C4-2B (cell line): ENCODE measurements around the gene GKN2.

Source experiments
- ZFX ChIP-seq: fragments of 450-650 bp; IDR thresholded peaks from 2 replicates; pipeline ENCODE4 v1.6.1; 2017
- TF ChIP-seq, protein P1 (sequence below): fragments of 450-650 bp; conservative IDR thresholded peaks from 2 replicates; pipeline ENCODE4 v1.5.1; 2017; ENCODE audit warnings: mild to moderate bottlenecking

DNA sequence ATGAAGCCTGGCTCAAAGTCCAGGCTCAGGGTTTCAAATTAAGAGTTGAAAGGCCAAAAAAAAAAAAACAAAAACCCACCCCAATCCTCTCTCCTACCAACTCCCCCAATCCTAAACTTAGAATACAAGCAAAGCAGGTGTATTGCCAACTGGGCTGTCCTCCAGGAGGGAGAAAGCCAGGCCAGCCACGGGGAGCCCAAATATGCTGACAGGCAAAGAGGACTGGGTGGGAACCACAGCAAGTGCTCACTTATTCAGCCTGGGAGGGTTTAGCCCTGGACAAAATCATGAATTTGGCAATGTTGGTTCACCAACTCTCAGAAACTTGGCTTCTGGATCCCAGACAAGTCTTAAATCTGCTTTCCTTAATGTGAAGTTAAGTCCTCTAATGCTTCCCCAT, 36.5 kb downstream of the GKN2 start:
- TF ChIP-seq, protein P1, sequence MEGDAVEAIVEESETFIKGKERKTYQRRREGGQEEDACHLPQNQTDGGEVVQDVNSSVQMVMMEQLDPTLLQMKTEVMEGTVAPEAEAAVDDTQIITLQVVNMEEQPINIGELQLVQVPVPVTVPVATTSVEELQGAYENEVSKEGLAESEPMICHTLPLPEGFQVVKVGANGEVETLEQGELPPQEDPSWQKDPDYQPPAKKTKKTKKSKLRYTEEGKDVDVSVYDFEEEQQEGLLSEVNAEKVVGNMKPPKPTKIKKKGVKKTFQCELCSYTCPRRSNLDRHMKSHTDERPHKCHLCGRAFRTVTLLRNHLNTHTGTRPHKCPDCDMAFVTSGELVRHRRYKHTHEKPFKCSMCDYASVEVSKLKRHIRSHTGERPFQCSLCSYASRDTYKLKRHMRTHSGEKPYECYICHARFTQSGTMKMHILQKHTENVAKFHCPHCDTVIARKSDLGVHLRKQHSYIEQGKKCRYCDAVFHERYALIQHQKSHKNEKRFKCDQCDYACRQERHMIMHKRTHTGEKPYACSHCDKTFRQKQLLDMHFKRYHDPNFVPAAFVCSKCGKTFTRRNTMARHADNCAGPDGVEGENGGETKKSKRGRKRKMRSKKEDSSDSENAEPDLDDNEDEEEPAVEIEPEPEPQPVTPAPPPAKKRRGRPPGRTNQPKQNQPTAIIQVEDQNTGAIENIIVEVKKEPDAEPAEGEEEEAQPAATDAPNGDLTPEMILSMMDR = no peak
- TF ChIP-seq ZFX = no peak
